Immature natural killer cell (primary cell): Measurements from ENCODE around the gene EPM2AIP1. TPM values are rescaled to one million over a fixed set of nuclear protein-coding genes. Genes with fewer than 3 reads are reported as not detected.

Experiments
- DNase-seq, 3 donors: peaks; one replicate each; pipeline ENCODE4 v3.0.0; 2022; ENCODE audit warnings: mixed read lengths in 1 of 3
- H3K27ac Mint-ChIP-seq, 6 donors: one replicate each; pipeline ENCODE4 v1.8.0; 2020; ENCODE audit warnings: mixed read lengths in 6 of 6, mild to moderate bottlenecking in 5 of 6, inconsistent platforms in 4 of 6, moderate library complexity in 3 of 6
- H3K27me3 Mint-ChIP-seq, 3 donors: one replicate each; pipeline ENCODE4 v1.8.0; 2020 to 2021; ENCODE audit warnings: low read depth in 3 of 3, mild to moderate bottlenecking in 3 of 3, mixed read lengths in 3 of 3, moderate library complexity in 3 of 3, inconsistent platforms in 1 of 3
- H3K36me3 Mint-ChIP-seq, 3 donors: one replicate each; pipeline ENCODE4 v1.8.0; 2020; ENCODE audit warnings: mixed read lengths in 3 of 3, inconsistent platforms in 2 of 3, mild to moderate bottlenecking in 2 of 3
- H3K4me1 Mint-ChIP-seq, 2 donors: one replicate each; pipeline ENCODE4 v1.8.0; 2020; ENCODE audit warnings: inconsistent platforms in 2 of 2, mild to moderate bottlenecking in 2 of 2, mixed read lengths in 2 of 2, moderate library complexity in 1 of 2
- H3K4me3 Mint-ChIP-seq, 5 donors: one replicate each; pipeline ENCODE4 v1.8.0; 2020; ENCODE audit warnings: mild to moderate bottlenecking in 5 of 5, mixed read lengths in 5 of 5, inconsistent platforms in 3 of 5, moderate library complexity in 3 of 5
- H3K9me3 Mint-ChIP-seq, 6 donors: one replicate each; pipeline ENCODE4 v1.8.0; 2020; ENCODE audit warnings: mild to moderate bottlenecking in 6 of 6, mixed read lengths in 6 of 6, inconsistent platforms in 4 of 6, moderate library complexity in 3 of 6
- polyA plus RNA-seq, 3 donors: library from polyadenylated mRNA; unstranded; fragments of 300-500 nt; fragmentation: Illumina TruSeq; gene quantifications; one replicate each; pipeline ENCODE4 v1.2.3, GENCODE V29; 2021

EPM2AIP1 gene
- polyA plus RNA-seq, 3 donors from 2014 or later: 5.1 to 5.9 (median 5.3) TPM

DNA sequence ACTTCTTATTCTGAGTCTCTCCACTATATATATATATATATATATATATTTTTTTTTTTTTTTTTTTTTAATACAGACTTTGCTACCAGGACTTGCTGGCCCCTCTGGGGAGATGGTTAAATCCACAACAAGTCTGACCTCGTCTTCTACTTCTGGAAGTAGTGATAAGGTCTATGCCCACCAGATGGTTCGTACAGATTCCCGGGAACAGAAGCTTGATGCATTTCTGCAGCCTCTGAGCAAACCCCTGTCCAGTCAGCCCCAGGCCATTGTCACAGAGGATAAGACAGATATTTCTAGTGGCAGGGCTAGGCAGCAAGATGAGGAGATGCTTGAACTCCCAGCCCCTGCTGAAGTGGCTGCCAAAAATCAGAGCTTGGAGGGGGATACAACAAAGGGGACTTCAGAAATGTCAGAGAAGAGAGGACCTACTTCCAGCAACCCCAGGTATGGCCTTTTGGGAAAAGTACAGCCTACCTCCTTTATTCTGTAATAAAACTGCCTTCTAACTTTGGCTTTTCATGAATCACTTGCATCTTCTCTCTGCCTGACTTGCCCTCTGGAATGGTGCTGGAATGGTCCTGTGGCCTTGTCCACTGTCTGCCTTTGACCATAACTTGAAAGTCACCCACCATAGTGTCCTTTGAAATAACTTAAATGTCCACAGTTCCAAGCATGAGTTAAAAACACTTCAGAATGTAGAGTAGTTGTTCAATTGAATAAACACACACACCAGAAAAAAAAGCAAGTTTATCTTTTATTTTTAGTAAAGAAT lies 32.8 kb upstream of the EPM2AIP1 start:
- Mint-ChIP-seq H3K4me1 (no peaks in the 10 kb centered on the region), H3K4me3 (no peak overlapping the region), H3K9me3 (no peaks in the 10 kb centered on the region), H3K27ac (no peak overlapping the region), H3K36me3 (peaks cover 20 to 53% (median 25%) of the 10 kb centered on the region in 3 donors), H3K27me3 (no peaks in the 10 kb centered on the region)
- DNase-seq: no peak

- H3K27ac Mint-ChIP-seq: peak overlapping the region in 2 of 6 donors; percentile 23 to 58
- no peaks in the 10 kb centered on the region for H3K27me3 Mint-ChIP-seq
- DNase-seq: no peak
- peaks cover 20 to 59% (median 31%) of the 10 kb centered on the region in 3 donors for H3K36me3 Mint-ChIP-seq
- H3K4me1 Mint-ChIP-seq: no peaks in the 10 kb centered on the region
- H3K4me3 Mint-ChIP-seq: no peak overlapping the region
- no peaks in the 10 kb centered on the region for H3K9me3 Mint-ChIP-seq
Measured at GRCh38 chr3:37024820-37025405, 32.0 kb upstream of the EPM2AIP1 start.

GRCh38 chr3:37024092-37024491 lies 31.2 kb upstream of the EPM2AIP1 start:
- Mint-ChIP-seq H3K9me3 (no peaks in the 10 kb centered on the region), H3K36me3 (peaks cover 20 to 65% (median 36%) of the 10 kb centered on the region in 3 donors), H3K27me3 (no peaks in the 10 kb centered on the region), H3K27ac (no peak overlapping the region), H3K4me3 (no peak overlapping the region), H3K4me1 (no peaks in the 10 kb centered on the region)
- peak in 2 of 3 donors; percentile 13 to 14 for DNase-seq

DNA sequence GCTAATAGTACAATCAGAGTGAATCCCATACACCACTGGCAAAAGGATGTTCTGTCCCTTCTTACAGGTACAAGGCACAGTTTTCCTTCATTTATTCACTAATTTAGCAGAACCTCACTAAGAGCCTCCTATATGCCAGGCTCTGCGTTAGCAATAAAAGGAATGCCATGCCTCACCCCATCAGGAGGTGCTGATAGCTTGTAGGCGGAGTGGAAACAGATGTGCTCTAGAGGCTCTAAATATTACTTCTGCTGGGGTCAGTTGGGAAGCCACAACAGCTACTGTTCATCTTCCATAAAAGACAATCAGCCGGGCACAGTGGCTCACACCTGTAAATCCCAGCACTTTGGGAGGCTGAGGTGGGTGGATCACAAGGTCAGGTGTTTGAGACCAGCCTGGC lies 24.8 kb upstream of the EPM2AIP1 start:
- peaks cover 24 to 74% (median 40%) of the 10 kb centered on the region in 3 donors for H3K36me3 Mint-ChIP-seq
- no peaks in the 10 kb centered on the region for H3K4me1 Mint-ChIP-seq
- no peak for DNase-seq
- H3K9me3 Mint-ChIP-seq: no peaks in the 10 kb centered on the region
- H3K4me3 Mint-ChIP-seq: no peak overlapping the region
- H3K27ac Mint-ChIP-seq: peak overlapping the region in 1 of 6 donors; percentile 45
- H3K27me3 Mint-ChIP-seq: no peaks in the 10 kb centered on the region

DNA sequence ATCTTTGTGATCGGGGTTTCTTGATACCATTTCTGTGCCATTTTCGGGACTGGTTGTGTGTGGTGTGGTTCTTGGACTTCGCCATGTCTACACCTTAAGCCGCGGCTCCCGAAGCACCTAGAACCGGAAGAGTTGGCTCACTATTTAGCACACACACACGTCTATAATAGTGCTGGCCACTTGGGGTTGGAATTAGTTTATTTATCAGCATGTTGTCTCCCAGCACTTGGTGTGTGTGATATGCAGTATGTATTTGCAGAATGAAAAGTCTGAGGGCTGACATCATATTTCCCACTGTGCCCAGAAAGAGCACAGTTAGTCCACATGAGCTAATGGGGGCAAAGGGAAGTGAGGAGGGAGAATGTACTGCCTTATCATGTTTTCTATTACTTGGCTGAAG lies 24.0 kb upstream of the EPM2AIP1 start:
- Mint-ChIP-seq H3K27ac (no peak overlapping the region), H3K36me3 (peaks cover 24 to 75% (median 41%) of the 10 kb centered on the region in 3 donors), H3K9me3 (no peaks in the 10 kb centered on the region)

GRCh38 chr3:37015642-37016041 lies 22.7 kb upstream of the EPM2AIP1 start:
- no peak overlapping the region for H3K27ac Mint-ChIP-seq
- H3K36me3 Mint-ChIP-seq: peaks cover 30 to 74% (median 42%) of the 10 kb centered on the region in 3 donors
- no peaks in the 10 kb centered on the region for H3K9me3 Mint-ChIP-seq
- no peak for DNase-seq
- H3K4me3 Mint-ChIP-seq: no peak overlapping the region
- H3K4me1 Mint-ChIP-seq: no peaks in the 10 kb centered on the region
- H3K27me3 Mint-ChIP-seq: no peaks in the 10 kb centered on the region

More for the DNA sequence above, 24.0 kb upstream of the EPM2AIP1 start:
- Mint-ChIP-seq H3K27me3 (no peaks in the 10 kb centered on the region), H3K4me3 (no peak overlapping the region), H3K4me1 (no peaks in the 10 kb centered on the region)
- DNase-seq: no peak

- Mint-ChIP-seq H3K27me3 (no peaks in the 10 kb centered on the region), H3K9me3 (no peaks in the 10 kb centered on the region), H3K4me3 (no peak overlapping the region), H3K4me1 (no peaks in the 10 kb centered on the region), H3K36me3 (peaks cover 30 to 65% (median 37%) of the 10 kb centered on the region in 3 donors), H3K27ac (peak overlapping the region in 1 of 6 donors; percentile 65)
- DNase-seq: no peak
Measured at GRCh38 chr3:37014620-37015019, 21.7 kb upstream of the EPM2AIP1 start.

DNA sequence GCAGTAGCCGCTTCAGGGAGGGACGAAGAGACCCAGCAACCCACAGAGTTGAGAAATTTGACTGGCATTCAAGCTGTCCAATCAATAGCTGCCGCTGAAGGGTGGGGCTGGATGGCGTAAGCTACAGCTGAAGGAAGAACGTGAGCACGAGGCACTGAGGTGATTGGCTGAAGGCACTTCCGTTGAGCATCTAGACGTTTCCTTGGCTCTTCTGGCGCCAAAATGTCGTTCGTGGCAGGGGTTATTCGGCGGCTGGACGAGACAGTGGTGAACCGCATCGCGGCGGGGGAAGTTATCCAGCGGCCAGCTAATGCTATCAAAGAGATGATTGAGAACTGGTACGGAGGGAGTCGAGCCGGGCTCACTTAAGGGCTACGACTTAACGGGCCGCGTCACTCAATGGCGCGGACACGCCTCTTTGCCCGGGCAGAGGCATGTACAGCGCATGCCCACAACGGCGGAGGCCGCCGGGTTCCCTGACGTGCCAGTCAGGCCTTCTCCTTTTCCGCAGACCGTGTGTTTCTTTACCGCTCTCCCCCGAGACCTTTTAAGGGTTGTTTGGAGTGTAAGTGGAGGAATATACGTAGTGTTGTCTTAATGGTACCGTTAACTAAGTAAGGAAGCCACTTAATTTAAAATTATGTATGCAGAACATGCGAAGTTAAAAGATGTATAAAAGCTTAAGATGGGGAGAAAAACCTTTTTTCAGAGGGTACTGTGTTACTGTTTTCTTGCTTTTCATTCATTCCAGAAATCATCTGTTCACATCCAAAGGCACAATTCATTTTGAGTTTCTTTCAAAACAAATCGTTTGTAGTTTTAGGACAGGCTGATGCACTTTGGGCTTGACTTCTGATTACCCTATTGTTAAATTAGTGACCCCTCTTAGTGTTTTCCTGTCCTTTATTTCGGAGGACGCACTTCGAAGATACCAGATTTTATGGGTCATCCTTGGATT lies 674 bp upstream of the EPM2AIP1 start, which contains the start of gene MLH1:
Gene MLH1, plus strand, starts transcription at position 193 of the 958 bp plus-strand sequence. Its CDS starts 30 bp downstream, at position 223.
- H3K27ac Mint-ChIP-seq: no peak within 1 kb of the TSS
- DNase-seq: peak; percentile 96 to 99 (median 96)
- peaks cover 22 to 25% (median 24%) of the 10 kb centered on the region in 3 donors for H3K36me3 Mint-ChIP-seq
- H3K4me1 Mint-ChIP-seq: peaks cover 22 to 30% of the 10 kb centered on the region in 2 donors
- H3K27me3 Mint-ChIP-seq: peaks cover 0 to 7% (median 3%) of the 10 kb centered on the region in 3 donors
- no peak within 1 kb of the TSS for H3K4me3 Mint-ChIP-seq
- H3K9me3 Mint-ChIP-seq: no peaks in the 10 kb centered on the region

- Mint-ChIP-seq H3K27ac (no peak overlapping the region), H3K9me3 (no peaks in the 10 kb centered on the region), H3K4me3 (no peak overlapping the region), H3K4me1 (peaks cover 31 to 40% of the 10 kb centered on the region in 2 donors), H3K27me3 (peaks cover 0 to 7% (median 0%) of the 10 kb centered on the region in 3 donors), H3K36me3 (peaks cover 15 to 21% (median 17%) of the 10 kb centered on the region in 3 donors)
- no peak for DNase-seq
Measured at GRCh38 chr3:36991923-36992805, 767 bp downstream of the EPM2AIP1 start.

DNA sequence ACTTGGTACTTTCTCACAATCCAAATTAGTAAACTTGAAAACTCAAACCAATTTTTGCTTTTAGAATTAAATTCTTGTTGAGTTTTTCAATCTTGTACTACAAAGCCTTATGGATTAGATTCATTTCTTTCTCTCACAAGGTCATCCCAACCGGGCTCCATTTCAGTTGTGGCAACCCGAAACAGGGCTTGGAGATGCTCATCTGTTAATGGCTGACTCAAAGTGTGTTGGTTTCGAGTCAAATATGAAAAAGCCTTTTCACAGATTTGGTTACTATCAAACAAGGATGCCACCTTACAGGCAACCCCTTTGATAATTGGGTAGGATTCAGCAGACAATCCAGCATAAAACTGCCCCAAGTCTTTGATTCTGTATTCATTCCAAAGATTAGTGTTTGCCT lies 1.8 kb downstream of the EPM2AIP1 start:
- peaks cover 31 to 41% of the 10 kb centered on the region in 2 donors for H3K4me1 Mint-ChIP-seq
- DNase-seq: no peak
- H3K27me3 Mint-ChIP-seq: peaks cover 0 to 7% (median 0%) of the 10 kb centered on the region in 3 donors
- H3K4me3 Mint-ChIP-seq: no peak overlapping the region
- H3K36me3 Mint-ChIP-seq: peaks cover 8 to 14% (median 13%) of the 10 kb centered on the region in 3 donors
- no peaks in the 10 kb centered on the region for H3K9me3 Mint-ChIP-seq
- peak overlapping the region in 1 of 6 donors; percentile 25 for H3K27ac Mint-ChIP-seq

DNA sequence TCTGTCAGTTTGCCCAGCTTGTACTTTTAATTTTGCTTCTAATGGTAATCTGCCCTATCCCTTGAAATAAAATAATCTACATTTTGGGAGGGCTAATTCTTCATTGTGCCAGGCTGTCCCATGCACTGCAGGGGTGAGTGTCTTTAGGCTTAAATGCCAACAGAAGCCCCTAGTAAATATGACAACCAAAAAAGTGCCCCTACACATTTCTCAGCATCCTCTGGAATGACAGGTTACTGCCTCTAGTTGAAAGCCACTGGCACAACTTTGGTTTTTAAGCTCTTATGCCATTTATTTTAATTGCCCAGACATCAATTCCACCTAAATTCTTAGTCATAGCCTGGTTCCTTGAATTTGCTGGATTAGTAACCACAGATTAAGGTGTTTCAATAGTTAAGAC lies 3.4 kb downstream of the EPM2AIP1 start:
- DNase-seq: no peak
- peaks cover 31 to 46% of the 10 kb centered on the region in 2 donors for H3K4me1 Mint-ChIP-seq
- H3K36me3 Mint-ChIP-seq: peaks cover 21 to 27% (median 25%) of the 10 kb centered on the region in 3 donors
- no peaks in the 10 kb centered on the region for H3K9me3 Mint-ChIP-seq
- H3K4me3 Mint-ChIP-seq: peak overlapping the region; percentile 18 to 56 (median 21)
- peaks cover 0 to 7% (median 0%) of the 10 kb centered on the region in 3 donors for H3K27me3 Mint-ChIP-seq
- peak overlapping the region in 5 of 6 donors; percentile 20 to 66 (median 36) for H3K27ac Mint-ChIP-seq

GRCh38 chr3:36989005-36989404 lies 3.9 kb downstream of the EPM2AIP1 start:
- Mint-ChIP-seq H3K27ac (peak overlapping the region in 5 of 6 donors; percentile 20 to 66 (median 36)), H3K27me3 (peaks cover 0 to 7% (median 0%) of the 10 kb centered on the region in 3 donors), H3K9me3 (no peaks in the 10 kb centered on the region), H3K4me3 (peak overlapping the region; percentile 19 to 57 (median 51)), H3K36me3 (peaks cover 24 to 26% (median 24%) of the 10 kb centered on the region in 3 donors), H3K4me1 (peaks cover 31 to 46% of the 10 kb centered on the region in 2 donors)
- DNase-seq: no peak
